Ovary (tissue), 3 donors: Measurements from ENCODE around the gene IRGM.

Source experiments
- CTCF ChIP-seq, 3 donors: fragments of 450-650 bp in 2 of 3; fragments of 200-600 bp in 1 of 3; IDR thresholded peaks; one replicate each; pipeline versions ENCODE4 v1.5.1 to v1.8.0; 2016 to 2022; ENCODE audit warnings: antibody characterized with exemption in 3 of 3, mild to moderate bottlenecking in 1 of 3
- EP300 ChIP-seq: sonication (generic); formaldehyde crosslinking; IDR thresholded peaks from one replicate; pipeline ENCODE4 v1.6.1; 2017; ENCODE audit warnings: antibody characterized with exemption
- POLR2A ChIP-seq: fragments of 450-650 bp; IDR thresholded peaks from one replicate; pipeline ENCODE4 v1.6.1; 2017; ENCODE audit warnings: antibody characterized with exemption, mild to moderate bottlenecking, moderate library complexity
- donor health status: DM: no; HTN: no; CAD: no.

GRCh38 chr5:150862070-150862469 is 15.7 kb downstream of the IRGM start:
- TF ChIP-seq CTCF (IDR thresholded peaks at IDR 0.05), result no peak
- no peak for TF ChIP-seq POLR2A
- TF ChIP-seq EP300, result no peak
